HG03571 (cell line): ENCODE measurements around the gene KL.

ENCODE experiments used
- ATAC-seq: cut with Tn5 transposase; IDR thresholded peaks from one replicate; pipeline ENCODE4 v1.9.1; 2021; ENCODE audit not compliant: unreplicated experiment

Gene KL

GRCh38 chr13:33003458-33004019 is 12.7 kb upstream of the KL start:
- ATAC-seq, result no peak

DNA sequence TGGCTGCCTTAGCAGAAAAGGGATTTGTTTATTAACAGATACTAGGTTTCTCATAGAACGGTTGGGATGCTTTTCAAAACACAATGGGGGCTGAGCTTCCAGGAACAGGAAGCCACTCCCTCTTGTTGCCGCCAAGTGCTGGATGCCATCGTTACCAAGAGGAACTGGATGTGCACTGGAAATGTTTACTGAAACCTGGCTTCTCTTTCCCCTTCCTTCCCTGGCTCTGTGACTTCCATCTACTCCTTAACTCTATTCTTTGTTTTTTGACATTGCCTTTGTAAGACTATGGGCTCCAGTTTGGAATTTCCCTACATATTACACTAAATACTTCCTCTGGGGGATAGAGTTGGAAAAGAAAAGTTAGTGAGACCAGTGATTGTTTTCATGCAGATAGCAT is 11.7 kb upstream of the KL start:
- ATAC-seq, result no peak

GRCh38 chr13:33006134-33006533 is 10.1 kb upstream of the KL start:
- no peak for ATAC-seq

GRCh38 chr13:33006638-33007037 is 9.6 kb upstream of the KL start:
- ATAC-seq, result no peak

- no peak for ATAC-seq
Measured at GRCh38 chr13:33007237-33007636, 9.0 kb upstream of the KL start.

DNA sequence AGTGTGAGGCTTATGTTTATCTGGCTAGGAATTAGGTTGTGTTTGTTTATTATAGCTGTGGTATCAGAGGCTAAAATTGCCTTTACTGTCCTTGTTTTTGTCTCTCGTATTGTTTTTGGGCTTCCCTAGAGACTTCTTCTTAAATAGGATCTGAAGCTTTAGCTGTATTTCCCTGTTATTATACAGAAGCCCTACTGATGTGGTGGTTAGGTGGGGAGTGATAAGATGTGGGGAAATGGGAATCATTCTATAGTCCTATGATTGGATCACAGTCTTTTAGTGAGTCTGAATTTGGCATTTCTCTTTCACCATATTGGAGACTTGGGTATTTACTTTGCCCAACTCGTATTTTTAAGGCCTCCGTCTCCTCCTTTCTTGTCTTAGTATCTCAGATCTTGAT is 8.3 kb upstream of the KL start:
- no peak for ATAC-seq

DNA sequence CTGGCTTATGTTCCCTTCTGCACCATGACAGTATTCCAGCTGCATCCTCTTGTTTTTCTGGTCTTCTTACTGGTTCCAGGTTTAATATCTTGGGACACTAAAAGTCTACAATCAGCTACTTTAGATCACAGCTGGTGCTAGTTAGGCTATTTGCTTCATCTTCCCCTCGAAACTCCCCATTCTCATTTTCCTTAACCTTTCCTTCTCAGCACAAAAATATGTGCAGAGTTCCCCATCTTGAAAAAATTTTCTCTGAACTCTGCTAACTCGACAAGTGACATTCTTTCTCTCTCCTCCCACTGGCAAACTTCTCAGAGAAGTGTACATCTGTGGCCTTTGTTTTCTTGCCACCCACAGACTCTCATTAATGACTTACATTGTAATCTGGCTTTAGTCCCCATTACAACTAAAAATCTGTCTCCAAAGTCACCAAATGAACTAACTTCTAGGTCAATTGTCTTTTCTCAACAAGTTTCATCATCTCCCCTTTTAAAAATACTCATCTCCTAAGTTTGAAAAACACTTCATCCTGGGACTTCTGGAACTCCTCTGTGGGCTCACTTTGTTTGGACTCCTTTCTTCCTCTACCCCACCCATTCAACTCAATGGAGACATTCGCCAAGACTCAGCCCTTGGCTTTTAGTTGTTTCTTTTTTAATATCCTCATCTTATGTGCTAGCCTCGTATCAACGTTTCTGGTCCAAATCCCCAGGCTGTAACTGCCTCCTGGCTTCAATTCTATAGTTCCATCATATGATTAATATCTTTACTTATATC is 7.1 kb upstream of the KL start:
- no peak for ATAC-seq

- no peak for ATAC-seq
Measured at GRCh38 chr13:33011828-33012470, 4.3 kb upstream of the KL start.

GRCh38 chr13:33014291-33014690 is 1.9 kb upstream of the KL start:
- no peak for ATAC-seq

DNA sequence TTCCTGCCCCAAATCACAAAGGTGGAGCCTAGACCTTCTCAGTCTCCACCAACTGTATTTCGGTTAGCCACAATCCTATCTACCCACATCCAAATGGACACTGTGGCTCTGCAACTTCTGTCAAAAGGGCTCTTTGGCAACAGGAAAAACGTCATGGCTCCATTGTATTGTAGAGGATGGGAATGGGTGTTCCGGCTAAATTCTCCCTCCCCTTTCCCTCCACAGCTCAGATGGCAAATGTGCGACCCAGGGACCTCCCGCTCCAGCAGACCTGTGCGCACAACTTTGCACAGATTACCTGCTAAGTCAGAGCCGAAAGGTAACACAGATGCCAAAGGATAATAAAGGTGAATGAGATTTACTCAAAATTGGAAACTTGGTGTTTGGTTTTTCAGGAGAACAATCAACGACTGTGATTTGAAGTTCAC is 968 bp upstream of the KL start:
- ATAC-seq, result no peak

- no peak for ATAC-seq
Measured at GRCh38 chr13:33015791-33016323, 366 bp upstream of the KL start.

DNA sequence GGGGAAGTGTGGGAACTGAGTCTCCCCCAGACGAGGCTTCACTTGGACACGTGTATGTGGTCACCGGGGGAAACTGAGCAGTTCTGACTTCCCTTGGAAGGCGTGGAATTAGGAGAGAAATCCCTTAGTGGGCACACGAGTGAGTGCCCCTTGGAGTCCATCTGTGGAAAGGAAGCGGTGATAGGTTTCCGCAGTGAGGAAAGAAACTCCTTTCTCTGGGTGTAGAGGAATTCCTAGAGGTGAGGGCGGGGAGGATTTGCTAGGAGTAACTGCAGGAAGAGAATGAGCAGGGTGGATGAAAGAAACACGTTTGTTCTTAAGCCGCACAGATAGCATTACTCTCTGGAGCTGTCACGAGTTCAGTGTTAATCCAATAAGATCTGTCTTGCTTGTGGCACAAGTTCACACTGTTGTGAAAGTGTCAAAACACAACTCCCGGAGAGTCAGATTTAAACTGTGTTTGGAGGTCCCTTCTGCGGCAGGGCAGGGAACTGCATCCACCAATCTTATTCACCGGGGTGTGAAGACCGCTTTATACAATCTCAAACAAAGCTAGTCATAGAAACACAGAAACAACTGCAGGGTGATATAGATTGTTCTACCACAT is 1.2 kb downstream of the KL start:
- peak; percentile 63 for ATAC-seq

DNA sequence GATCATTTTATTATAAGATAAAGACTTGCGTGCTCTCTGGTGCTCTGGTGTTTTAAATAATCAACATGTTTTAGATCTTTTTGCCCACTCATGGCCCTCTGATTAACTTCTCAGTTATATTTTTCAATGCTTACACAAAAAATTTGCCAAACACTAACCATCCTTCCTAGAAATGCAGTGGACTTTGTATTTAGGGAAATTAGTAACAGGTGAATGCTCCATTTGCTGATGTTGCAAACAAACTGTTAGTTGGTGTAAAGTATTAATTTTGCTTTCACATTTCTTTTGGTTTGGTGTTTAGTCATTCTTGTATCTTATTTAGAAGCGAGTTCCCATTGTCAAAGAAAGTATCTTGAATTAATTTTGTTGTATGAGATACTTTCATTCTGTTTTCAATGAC is 2.7 kb downstream of the KL start:
- ATAC-seq, result no peak

DNA sequence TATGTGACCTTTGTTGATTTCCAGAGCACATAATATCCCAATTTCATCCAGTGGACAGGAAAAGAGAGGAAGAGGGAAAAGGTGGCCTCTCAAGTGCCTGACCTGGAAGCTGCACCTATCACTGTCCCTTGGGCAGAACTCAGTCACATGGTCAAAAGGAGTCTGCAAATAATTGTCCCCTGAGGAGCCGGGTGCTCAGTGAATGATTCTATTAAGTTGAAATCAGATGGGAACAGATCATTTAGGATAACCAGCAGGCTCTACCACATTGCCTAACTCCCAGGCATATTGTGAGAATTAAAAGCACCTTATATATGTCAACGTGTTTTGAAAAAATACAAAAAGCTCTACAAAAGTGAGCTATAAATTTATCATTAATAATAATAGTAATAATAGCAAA is 6.8 kb downstream of the KL start:
- ATAC-seq, result no peak

GRCh38 chr13:33025220-33025744 is 9.1 kb downstream of the KL start:
- no peak for ATAC-seq

GRCh38 chr13:33026489-33027152 is 10.4 kb downstream of the KL start:
- no peak for ATAC-seq

DNA sequence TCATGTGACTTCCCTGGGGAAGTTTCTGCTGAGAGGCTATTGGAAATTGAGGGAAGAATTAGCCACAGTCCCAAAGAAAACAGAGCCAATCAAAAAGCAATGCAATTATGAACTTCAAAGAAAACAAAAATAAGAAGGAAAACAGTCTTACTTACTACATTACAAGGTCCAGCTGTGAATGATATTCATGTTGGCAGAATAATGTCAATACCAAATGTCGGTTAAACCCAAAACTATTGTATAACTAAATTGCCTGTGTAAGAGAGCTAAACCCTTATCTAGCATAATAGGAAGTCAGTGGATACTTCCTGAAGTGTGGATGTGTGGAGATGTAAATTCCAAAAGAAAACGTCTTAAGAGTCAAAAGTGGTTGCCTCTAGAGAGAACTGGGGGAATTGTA is 12.4 kb downstream of the KL start:
- no peak for ATAC-seq

DNA sequence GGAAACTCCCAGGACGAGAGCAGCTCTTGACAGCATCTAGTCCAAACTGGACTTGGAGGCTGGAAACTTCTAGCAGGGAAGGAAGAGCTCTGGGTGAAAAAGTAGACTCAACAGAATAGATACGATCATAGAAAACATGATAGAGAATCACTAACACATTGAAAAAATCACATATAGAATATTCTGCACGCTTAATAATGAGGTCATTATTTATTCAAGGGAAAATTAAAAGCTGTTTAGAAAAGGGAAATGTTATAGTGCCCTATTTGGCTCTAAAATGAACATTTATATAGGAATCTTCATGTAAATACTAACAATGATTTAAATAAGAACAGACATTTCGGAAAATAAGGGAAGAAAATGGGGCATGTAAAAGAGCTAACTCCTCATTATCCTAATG is 15.1 kb downstream of the KL start:
- no peak for ATAC-seq

- no peak for ATAC-seq
Measured at GRCh38 chr13:33032037-33032625, 15.9 kb downstream of the KL start.

DNA sequence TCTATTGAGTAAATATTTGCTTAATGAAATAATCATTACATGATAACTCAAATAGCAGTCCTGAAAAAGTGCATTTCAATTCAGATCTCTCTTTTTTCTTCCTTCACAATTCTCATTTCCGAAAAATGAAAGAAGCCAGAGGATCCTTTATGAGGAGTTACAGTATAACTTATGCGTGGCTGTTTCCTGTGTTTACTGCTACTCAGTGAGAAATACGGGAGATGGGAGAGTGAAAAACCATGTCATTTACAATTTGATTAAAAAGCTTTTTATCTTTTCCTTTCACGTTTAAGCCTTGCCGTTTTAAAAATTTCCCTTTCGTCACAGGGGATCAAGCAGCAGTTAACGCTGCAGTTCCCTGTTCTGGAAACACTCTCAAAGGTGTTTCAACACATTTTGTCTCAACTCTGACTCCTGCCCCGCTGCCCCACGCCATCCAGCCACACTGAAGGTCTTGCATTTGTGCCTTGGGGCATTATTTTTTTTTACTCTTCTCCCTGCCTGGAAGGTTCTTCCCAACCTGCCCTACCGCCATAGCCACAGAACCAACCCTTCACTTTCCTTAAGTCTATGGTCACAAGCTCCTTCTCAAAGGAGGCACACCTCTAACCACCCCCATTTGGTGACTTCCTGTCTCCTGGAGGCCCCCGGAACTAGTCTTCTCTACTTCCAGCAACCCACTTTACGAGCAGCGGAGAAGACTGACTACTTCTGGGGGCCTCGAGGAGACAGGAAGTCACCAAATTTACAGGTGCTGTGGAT is 17.0 kb downstream of the KL start:
- no peak for ATAC-seq
